Pons (tissue), 1 donor: Measurements from ENCODE around the gene EWSR1.
"Not testable (repeated sequence)": the region's sequence is repeated elsewhere in the genome, so short reads cannot be mapped to it uniquely, and the experiment has no call there.

ENCODE experiments used
- DNase-seq: peaks from one replicate; pipeline ENCODE4 v3.0.0-alpha.2; 2016; ENCODE audit warnings: low spot score

EWSR1 gene

DNA sequence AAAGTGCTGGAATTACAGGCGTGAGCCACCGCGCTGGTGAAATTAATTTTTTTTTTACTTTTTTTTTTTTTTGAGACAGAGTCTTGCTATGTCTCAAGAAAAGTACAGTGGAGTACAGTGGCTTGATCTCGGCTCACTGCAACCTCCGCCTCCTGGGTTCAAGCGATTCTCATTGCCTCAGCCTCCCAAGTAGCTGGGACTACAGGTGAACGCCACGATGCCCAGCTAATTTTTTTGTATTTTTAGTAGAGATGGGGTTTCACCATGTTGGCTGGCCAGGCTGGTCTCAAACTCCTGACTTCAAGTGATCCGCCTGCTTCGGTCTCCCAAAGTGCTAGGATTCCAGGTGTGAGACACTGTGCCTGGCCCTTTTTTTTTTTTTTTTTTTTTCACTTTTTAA is 20.2 kb upstream of the EWSR1 start:
- DNase-seq: not testable (repeated sequence)

DNA sequence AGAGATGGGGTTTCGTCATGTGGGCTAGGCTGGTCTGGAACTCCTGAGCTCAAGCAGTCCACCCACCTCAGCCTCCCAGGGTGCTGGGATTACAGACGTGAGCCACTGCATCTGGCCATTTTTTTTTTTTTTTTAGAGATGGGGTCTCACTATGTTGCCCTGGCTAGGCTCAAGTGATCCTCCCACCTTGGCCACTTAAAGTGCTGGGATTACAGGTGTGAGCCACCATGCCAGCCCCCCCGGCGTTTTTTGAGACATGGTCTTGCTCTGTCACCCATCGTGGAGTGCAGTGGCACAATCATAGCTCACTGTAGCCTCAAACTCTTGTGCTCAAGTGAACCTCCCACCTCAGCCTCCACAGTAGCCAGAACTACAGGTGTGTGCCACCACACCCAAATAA is 16.8 kb upstream of the EWSR1 start:
- DNase-seq: no peak

DNA sequence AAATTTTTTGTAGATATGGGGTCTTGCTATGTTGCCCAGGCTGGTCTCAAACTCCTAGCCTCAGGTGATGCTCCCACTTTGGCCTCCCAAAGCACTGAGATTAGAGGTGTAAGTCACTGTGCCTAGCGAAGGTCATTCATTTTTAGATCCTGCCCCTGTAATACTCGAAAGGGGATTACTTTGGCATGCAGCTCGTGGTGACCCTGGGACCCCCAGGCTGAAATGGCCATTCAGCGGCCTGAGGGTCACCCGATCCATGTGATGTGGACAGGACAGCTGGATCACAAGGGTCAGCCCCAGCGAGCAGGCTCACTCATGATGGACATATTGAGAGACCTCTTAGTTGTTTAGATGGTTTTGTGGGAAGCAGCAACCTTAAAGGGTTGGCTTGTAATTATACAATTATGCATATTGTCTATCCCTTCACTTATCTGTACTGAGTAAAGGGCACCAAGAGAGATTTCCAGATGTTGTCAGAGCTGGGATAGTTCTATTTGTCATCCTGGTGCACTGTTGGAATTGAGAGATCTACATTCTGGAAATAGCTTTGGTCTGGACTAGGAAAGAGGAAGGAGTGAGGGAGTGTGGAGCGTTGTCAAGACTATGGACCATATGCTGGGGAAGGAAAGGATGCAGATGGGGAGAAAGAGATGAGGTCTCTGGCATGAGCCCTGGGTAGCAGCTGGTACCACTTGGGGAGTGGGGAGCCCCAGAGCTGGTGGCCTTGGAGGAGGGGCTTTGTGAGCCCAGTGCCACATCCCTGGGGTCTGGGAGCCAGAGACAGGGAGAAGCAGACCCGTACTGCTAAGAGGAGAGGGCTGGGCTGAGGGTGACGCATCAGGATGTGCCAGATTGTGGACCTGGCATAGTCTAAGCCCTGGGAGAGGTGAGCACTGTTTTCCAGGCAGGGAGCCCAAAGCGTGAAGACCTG is 15.8 kb upstream of the EWSR1 start:
- no peak for DNase-seq

DNA sequence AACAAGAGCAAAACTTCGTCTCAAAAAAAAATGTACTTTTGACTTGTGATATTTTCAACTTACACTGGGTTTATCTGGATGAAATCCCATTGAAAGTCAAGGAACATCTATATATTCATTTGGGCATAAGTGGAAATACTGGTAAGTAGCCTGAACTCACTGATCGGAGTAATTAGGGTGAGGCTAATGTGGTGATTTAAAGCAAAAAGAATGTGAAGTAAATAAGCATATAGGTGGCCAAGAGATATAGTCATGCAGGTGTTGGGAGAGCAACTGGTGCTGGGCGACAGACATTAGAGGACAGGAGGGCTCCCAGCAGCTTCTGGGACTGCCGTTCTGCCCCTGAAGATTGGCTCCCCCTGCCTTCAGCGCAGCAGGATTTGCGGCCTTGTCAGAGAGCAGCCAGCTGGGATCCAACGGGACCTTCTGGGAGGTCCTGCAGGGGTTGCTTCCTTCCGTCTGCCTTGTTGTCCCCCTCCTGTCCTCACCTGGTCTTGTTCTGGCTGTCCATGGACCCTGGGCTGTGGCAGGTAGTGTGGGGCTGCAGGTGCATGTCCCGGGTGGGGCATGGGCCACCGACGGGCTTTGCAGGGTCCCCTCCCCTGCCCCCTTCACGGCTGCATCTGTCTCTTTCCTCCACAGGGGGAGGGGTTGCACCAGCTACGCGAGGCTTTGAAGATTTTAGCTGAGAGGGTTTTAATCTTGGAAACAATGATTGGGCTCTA is 14.3 kb upstream of the EWSR1 start:
- no peak for DNase-seq

DNA sequence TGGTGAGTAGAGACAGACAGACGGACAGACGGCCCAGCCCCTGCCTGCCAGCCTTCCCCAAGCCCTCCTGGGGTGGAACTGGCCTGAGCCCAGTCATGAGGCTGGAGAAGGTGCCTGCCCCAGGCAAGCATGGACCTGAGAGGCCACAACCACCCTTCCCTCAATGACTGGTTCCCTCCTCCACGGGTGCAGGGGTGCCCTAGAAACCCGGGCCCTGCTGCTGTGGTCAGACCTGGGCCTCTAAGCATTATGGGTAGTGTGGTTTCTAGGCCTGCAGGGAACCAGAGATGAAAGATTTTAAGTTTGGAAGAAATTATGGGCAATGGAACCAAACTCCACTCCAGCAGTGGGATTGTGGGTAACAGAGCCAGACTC is 13.8 kb upstream of the EWSR1 start:
- DNase-seq: no peak

DNA sequence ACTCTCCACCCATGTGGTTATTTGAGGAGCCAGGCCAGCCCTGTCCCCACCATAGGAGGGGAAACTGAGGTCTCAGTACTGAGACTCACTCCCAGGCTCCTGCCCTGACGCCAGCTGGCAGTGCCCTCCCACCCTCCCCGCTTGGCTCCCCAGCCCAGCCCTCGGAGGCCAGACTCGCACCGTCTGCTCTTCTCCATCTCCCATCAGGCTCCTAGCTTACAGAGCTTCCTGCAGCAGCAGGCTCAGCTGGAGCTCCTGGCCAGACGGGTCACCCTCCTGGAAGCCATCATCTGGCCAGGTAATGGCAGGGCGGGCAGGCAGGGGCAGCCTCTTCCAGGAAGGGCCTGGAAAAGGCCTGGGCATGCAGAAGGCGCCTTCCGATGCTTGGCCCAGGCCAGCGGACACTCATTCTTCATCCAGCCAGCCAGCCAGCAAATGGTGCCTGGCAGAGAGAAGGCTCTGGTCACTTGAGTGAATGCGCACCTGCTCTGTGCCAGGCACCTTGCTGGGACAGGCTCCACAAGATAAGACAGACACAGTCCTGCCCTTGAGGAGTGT is 12.9 kb upstream of the EWSR1 start:
- no peak for DNase-seq

DNA sequence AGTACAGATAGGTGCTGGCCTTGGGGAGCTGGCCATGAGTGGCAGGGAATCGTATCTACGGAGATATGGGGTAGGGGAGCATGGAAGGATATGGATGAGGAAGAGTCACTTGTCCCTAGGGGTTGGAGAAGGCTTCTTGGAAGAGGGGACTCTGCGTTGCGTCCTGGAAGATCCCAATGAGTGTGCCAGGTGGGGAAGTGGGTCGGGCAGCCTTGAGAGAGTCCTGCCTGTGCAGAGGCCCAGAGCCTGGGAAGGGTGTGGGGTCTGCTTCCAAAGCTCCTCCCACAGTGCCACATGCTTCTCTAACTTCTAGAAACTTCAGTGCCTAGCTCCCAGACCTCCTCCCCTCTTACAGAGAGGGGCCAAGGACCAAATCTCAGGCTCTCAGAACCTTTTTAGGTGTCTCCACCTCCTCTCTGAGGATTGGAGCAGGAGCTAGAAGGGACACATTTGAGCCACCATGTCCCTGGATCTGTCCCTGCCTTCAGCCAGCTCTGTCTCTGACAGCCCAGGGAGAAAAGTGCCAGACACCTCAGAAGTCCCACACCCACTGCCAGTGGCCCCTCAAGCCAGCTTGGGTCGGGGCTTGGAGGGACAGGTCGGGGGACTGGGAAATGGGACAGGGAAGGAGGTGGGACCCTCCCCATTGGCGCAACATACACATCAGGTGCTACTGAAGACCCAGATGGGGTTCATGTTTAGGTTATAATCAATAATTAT is 11.3 kb upstream of the EWSR1 start:
- no peak for DNase-seq

DNA sequence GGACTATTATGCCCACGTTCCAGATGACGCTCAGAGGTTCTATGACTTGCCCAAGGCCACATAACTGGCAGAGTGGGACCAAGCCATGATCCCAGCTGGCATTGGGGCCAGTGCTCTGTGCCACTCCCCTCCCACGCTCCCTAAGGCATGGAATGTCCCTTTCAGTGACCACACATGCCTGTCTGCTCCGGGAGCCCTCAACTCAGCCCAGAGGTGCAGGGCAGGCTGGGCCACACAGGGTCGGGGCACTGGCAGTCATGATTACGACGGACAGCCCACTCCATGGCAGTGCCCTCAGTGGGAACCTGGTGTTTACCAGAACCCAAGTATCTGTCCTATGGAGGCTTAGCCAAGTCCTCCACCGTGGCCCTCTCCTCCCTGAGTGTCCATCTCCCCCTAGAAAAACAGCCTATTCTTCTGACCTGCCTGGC is 10.3 kb upstream of the EWSR1 start:
- no peak for DNase-seq

DNA sequence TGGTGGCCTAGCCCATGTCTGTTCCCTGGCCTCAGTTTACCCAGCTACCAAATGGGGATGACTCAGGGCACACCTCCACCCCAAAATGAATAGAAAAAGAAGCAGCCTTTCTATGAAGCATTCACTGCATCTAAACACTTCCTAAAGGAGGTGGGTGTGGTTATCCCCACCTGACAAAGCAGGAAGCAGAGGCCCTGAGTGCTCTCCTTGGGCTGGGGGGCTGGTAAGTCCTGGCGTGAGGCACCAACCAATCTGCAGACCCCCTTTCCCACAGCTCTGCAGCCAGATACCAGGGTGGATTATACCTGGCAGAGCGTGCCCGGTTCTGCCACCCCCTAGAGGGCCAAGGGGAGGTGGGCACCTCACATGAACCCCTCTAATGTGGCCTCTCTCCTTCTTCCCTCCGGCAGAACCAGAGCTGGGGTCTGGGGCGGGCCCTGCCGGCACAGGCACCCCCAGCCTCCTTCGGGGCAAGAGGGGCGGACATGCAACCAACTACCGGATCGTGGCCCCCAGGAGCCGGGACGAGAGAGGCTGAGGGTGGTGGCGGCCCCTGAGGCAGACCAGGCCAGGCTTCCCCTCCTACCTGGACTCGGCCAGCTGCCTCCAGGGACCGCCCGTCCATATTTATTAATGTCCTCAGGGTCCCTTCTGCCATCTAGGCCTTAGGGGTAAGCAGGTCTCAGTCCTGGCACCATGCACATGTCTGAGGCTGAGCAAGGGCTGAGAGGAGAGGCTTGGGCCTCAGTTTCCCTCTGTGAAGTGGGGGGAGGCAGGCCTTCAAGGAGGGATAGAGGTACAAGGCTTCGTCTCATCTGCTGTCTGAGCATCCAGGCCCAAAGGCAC is 9.4 kb upstream of the EWSR1 start:
- DNase-seq: no peak

DNA sequence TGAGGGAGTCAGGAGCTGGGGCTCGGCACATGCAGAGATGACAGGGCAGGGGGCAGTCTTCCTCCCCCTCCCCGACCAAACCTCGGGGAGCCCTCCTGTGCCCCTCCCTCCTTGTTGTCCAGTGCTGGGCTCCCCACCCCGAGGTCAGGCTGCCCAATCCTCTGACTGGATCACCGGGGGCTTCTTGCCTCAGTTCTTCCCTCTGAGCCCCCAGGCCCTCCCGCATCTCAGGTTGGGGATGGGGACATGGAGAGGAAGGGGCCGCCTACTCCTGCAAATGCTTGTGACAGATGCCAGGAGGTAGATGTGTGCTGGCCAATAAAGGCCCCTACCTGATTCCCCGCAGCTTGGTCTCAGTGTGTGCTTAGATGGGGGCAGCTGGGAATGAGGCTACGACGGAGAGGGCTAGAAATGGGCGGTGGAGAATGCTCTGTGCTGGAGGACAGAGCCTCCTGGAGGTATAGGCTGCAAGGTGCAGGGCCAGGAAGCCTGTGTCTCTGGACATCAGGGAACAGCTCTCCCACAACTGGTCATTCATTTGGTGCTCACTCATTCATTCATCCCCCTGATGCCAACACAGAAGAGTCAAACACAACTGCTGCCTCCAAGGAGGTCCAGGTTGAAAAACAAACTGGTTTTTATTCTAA is 8.7 kb upstream of the EWSR1 start:
- no peak for DNase-seq

DNA sequence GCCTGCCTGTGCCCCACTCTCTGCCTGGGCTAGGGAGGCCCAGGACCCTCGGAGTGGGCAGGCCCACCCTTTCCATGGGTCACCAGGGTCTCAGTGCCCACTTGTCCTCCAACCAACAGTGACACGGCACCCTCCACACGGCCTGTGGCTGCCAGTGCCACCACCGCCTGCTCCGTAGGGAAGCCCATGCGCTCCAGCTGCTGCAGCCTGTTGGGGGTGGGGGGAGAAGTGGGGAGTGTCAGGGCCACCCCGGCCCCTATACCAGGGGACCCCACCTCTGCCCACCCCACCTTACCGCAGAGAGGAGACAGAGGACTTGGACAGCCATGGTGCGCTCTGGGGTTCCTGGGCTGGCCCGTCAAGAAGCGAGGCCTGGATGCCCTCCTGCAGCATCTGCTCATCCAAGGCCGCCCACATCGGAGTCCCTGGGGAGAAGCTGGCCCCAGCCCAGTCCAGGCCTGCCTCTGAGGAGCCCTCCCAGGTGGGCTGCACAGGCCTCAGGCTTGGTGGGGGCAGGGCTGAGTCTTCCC is 8.0 kb upstream of the EWSR1 start:
- no peak for DNase-seq

DNA sequence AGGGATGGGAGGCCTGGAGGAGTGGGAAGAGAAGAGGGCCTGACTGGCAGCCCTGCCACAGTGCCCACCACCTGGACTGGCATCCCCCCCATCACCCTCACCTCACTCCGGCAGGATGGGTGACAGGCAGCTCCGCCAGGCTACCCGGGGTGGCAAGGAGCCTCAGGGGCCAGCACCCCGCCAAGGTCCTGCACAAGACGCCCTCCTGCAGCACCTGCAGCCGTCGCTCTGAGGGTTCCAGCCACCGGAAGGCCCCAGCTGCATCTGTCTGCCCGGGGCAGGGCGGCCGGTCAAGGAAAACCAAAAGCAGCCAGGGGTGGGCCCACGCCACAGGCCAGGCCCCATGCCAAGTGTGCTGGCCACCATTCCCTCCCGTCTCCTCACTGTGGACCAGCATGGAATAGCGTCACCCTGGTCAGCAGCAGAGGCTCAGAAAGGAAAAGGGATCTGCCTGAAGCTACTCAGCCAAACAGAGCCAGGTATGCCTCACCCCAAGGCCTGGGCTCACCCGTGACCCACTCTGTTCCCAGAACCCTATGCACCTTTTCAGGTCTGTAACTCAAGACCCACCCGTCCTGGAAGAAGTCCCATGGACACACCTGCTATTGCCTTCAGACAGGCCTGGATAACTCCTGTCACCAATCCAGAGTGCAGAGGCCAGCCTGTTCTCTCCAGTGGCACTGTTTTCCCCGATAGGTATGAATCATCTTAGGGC is 7.3 kb upstream of the EWSR1 start:
- no peak for DNase-seq

DNA sequence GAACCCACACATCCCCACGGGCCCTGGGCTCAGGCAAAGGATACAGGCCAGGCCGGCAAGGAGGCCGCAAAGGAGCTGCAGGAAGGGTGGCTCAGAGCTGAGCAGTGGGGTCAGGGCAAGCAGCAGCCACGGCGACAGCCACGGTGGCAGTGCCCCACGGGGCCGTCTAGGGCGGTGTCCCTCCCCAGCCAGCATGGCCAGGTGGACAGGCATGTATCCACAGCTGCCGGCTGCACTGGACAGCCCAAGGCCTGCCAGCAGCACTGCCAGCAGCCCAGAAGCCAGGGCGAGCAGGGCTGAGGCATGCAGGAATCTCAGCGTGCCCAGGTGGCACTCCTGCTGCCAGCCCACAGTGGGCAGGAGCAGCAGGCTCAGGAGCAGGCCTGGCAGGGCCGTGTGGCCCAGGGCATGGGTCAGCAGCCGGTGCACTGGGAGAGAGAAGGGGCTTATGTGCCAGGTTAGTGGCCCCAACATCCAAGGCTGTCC is 4.2 kb upstream of the EWSR1 start:
- DNase-seq: no peak

DNA sequence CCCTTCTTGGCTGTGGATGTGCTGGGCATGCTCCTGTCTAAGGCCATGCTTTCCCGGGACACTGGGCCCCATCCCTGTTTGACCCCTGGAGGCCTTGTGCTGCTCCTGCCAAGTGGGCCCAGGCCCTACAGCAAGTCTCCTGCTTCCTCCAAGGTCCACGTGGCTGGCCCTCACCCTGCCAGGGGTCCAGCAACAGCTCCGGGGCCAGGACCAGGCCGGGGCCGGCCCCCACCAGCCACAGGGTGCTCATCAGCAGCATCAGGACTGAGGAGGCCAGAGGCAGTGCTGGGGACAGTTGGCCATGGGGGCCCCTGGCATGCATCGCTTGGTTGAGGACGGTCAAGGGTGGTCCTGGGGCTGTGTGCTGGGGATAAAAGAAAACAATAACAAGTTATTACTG is 2.8 kb upstream of the EWSR1 start:
- DNase-seq: no peak

DNA sequence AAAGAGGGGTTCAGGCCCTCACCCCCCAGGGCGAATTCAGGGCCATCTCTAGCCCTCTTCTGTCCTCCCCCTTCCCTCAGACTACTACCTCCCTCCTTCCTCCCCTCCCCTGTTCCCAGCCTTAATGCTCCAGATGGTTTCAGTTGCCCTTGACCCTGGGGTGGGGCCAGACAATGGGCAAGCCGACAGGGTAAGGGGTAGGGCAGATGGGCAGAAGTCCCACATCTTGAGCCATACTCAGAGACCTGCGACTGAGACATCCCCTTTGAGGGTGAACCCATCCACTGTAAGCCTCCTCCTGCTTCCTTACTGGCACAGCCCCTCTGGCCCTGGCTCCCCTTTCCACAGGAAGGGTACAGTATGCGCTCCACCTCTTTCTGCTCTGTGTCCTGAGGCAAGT is 2.1 kb upstream of the EWSR1 start:
- DNase-seq: no peak

DNA sequence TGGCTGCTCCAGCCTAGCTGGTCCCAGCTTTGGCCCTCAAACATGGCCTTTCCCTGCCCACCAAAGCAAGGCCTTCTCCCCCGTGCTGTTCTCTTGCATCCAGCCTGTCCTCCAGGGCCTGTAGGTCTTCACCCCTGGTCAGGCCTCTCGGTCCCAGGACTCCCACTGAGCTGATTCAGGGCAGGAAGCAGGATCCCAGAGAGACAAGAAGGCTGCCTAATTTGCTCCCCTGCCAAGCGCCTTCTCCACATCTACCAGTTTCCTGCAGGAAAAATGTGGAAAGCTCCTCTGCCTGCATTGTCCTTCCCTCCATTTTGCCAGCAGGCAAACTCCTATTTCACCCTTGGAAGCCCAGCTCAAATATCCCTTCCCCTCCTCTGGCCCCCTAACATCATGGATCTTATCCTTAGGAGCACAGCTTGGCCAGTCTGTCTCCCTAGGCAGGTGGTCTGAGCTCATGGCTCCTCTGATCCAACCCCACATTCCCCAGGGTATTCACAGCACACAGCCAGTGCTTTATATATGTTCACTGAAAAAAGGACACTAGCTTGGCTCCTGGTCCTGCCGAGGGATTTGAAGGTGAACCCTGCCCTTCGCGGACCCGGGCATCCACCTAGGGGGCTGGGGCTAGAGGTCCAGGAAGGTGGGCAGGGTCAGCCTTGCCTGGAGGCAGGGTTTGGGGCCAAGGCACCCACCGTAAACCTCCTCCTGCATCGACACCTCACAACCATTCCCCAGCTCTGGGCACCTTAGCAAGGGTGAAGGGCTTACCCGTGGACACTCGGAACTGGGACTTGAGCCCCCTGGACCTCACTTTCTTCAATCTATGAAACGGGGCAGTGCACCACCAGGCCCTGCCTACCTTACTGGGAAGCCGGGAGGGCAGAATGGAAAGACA is 1.3 kb upstream of the EWSR1 start:
- no peak for DNase-seq

DNA sequence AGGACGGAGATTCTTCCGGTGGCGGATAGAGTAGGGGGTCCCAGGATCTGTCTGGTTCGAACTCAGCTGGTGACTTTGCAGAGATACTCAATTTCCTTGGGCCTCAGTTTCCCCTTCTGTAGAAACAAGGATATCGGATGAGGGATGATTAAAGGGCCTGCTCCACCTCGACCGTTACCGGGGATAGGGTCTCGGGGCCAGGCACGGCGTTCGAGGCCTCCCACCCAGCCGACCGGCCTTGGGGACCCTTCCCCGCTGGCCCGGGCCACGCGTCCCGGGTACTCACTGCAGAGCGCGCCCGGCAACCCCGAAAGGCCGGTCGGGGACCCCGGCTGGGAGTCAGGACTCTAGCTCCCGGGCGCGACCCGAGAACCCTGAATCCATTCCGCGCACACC is 608 bp upstream of the EWSR1 start:
- no peak for DNase-seq

DNA sequence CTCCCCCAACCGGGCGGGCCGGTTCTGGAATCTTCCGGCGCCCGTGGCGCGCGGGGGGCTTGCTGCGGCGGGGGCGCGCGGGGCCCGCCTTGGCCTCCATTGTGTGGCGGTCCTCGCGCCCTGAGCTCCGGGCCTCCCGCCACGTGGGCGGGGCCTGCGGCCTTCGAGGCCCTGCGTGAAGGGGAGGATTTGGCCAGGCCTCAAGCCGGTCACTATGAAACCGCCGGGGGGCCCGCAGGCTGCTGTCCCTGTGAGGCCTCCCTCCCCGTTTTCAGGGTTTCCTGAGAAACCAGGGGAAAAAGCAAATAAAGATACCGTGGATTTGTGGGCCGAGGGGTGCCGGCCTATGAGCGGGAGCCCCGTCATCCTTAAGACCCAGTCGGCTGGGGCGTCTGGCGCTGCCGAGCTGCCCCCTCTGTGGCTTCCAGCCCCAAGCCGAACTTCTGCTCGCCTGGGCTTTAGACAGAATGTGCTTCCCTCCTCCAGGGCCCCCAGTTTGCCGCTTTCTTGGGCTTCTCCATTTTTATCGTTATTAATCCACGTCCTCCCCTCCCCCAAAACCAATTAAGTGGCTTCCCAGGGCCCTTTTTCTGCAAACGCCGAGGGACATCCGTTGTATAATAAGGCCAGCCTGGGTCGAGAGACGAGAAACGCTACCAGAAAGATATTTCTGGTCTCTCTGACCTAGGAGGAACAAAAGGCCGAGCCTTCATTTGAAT is 602 bp downstream of the EWSR1 start:
- peak; percentile 69 for DNase-seq
